Mesothelial cell of epicardium (in vitro differentiated cells): ENCODE data around the gene YWHAE. TPM values are rescaled to one million over a fixed set of nuclear protein-coding genes. Genes with fewer than 3 reads are reported as not detected.

Experiments
- DNase-seq, 2 experiments: peaks; one replicate each; pipeline ENCODE4 v3.0.0; 2021; ENCODE audit warnings: low spot score in 2 of 2; ENCODE audit not compliant: unreplicated experiment in 2 of 2
- H3K27ac Mint-ChIP-seq: 2 replicates; pipeline ENCODE4 v1.8.0; 2021; ENCODE audit warnings: mixed read lengths
- H3K27me3 Mint-ChIP-seq: 2 replicates; pipeline ENCODE4 v1.8.0; 2021; ENCODE audit warnings: low read depth, mixed read lengths
- H3K36me3 Mint-ChIP-seq: 2 replicates; pipeline ENCODE4 v1.8.0; 2021; ENCODE audit warnings: mixed read lengths
- H3K4me1 Mint-ChIP-seq: 2 replicates; pipeline ENCODE4 v1.8.0; 2021; ENCODE audit warnings: mixed read lengths
- H3K4me3 Mint-ChIP-seq: 2 replicates; pipeline ENCODE4 v1.8.0; 2021; ENCODE audit warnings: mild to moderate bottlenecking, moderate library complexity, mixed read lengths
- H3K9me3 Mint-ChIP-seq: 2 replicates; pipeline ENCODE4 v1.8.0; 2021; ENCODE audit warnings: mixed read lengths
- CTCF ChIP-seq: fragments of 200-600 bp; sonication (generic); IDR thresholded peaks from one replicate; pipeline ENCODE4 v1.5.0; 2021; ENCODE audit warnings: antibody characterized with exemption; ENCODE audit not compliant: unreplicated experiment
- total RNA-seq: library from RNA; stranded (reverse); gene quantifications from 3 replicates; pipeline ENCODE4 v1.2.1, GENCODE V29; 2021

The YWHAE gene
- total RNA-seq, 1 donor from 2014 or later: 714 TPM

- Mint-ChIP-seq H3K4me3 (no peak overlapping the region), H3K9me3 (no peaks in the 10 kb centered on the region), H3K27me3 (no peaks in the 10 kb centered on the region), H3K27ac (peak overlapping the region; percentile 40), H3K36me3 (peaks cover 9% of the 10 kb centered on the region), H3K4me1 (peaks cover 2% of the 10 kb centered on the region)
- no peak for TF ChIP-seq CTCF
- no peak for DNase-seq
Measured at GRCh38 chr17:1367351-1367745, 32.7 kb downstream of the YWHAE start.

GRCh38 chr17:1366234-1366633 lies 33.8 kb downstream of the YWHAE start:
- Mint-ChIP-seq H3K27me3 (no peaks in the 10 kb centered on the region), H3K9me3 (no peaks in the 10 kb centered on the region)
- TF ChIP-seq CTCF: no peak

GRCh38 chr17:1365445-1366039 lies 34.5 kb downstream of the YWHAE start:
- H3K4me1 Mint-ChIP-seq: peaks cover 5% of the 10 kb centered on the region
- DNase-seq: peak in 1 of 2 experiments; percentile 47
- H3K9me3 Mint-ChIP-seq: no peaks in the 10 kb centered on the region
- H3K36me3 Mint-ChIP-seq: peaks cover 11% of the 10 kb centered on the region
- no peaks in the 10 kb centered on the region for H3K27me3 Mint-ChIP-seq
- TF ChIP-seq CTCF: peak; percentile 87
- no peak overlapping the region for H3K4me3 Mint-ChIP-seq
- peak overlapping the region; percentile 30 for H3K27ac Mint-ChIP-seq

More at GRCh38 chr17:1366234-1366633, 33.8 kb downstream of the YWHAE start:
- Mint-ChIP-seq H3K27ac (no peak overlapping the region), H3K4me3 (no peak overlapping the region), H3K4me1 (peaks cover 5% of the 10 kb centered on the region), H3K36me3 (peaks cover 8% of the 10 kb centered on the region)
- DNase-seq: no peak

- peaks cover 5% of the 10 kb centered on the region for H3K4me1 Mint-ChIP-seq
- DNase-seq: no peak
- H3K36me3 Mint-ChIP-seq: peaks cover 17% of the 10 kb centered on the region
- H3K27me3 Mint-ChIP-seq: no peaks in the 10 kb centered on the region
- H3K27ac Mint-ChIP-seq: peak overlapping the region; percentile 33
- no peak for TF ChIP-seq CTCF
- H3K4me3 Mint-ChIP-seq: no peak overlapping the region
- H3K9me3 Mint-ChIP-seq: no peaks in the 10 kb centered on the region
Measured at GRCh38 chr17:1362964-1363363, 37.1 kb downstream of the YWHAE start.

GRCh38 chr17:1362065-1362848 lies 37.8 kb downstream of the YWHAE start:
- Mint-ChIP-seq H3K27me3 (no peaks in the 10 kb centered on the region), H3K4me3 (no peak overlapping the region), H3K4me1 (peaks cover 5% of the 10 kb centered on the region), H3K36me3 (peaks cover 21% of the 10 kb centered on the region), H3K27ac (peak overlapping the region; percentile 64), H3K9me3 (no peaks in the 10 kb centered on the region)
- no peak for TF ChIP-seq CTCF
- DNase-seq: no peak
